ENCODE results near the gene KCNIP1.

Gene KCNIP1

DNA sequence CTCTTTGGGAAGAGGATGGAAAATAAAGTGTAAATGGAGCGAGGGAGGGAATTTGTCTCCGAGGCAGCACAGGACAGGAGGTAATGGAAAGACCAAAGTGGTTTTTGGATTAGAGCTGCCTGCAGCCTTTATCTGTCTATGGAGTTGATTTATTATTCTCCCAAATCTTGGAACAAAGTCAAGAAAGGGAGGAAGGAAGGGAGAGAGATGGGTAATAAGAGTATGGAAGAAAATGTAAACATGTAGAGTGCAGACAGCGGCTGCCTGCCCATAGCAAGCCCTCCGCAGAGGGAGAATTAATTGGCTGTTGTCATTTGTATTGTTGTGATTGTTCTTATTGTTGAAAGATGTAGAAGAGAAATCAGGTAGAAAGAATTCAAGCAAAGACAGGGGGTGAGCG lies 15.7 kb downstream of the KCNIP1 start:
- H2AFZ ChIP-seq (ENCODE audit: low read depth, low read length, severe bottlenecking) = no peak overlapping the region
- H3K4me3 ChIP-seq (ENCODE audit: insufficient read depth, low read length, poor library complexity, severe bottlenecking) = no peak overlapping the region
- no peaks in the 10 kb centered on the region for H3K36me3 ChIP-seq (ENCODE audit: low read length)

DNA sequence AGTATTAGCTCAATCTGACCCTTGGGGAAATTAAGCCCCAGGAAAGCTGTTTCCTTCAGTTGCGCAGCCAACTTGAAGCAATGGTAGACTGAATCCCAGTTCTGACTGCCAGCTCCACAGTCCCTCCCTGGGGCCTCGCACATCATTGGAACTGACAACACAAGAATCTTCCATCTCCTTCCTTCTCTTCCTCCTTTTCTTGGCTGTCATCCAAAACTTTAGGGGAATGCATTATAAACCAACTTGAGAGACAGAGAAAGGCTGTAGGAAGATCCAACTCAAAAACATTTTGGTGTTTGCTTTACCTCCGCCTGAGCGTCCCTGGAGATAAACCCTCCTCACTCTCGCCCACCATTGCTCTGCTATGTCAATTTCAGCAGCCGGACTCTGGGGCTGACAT lies 16.6 kb downstream of the KCNIP1 start:
- H3K4me2 ChIP-seq (ENCODE audit: low read depth, low read length, poor library complexity, severe bottlenecking) = no peak overlapping the region
- no peaks in the 10 kb centered on the region for H4K20me1 ChIP-seq (ENCODE audit: low read depth, low read length)
- no peak for TF ChIP-seq EZH2phosphoT487 (conservative IDR thresholded peaks at IDR 0.05; ENCODE audit: low read length)
- TF ChIP-seq, protein P1, sequence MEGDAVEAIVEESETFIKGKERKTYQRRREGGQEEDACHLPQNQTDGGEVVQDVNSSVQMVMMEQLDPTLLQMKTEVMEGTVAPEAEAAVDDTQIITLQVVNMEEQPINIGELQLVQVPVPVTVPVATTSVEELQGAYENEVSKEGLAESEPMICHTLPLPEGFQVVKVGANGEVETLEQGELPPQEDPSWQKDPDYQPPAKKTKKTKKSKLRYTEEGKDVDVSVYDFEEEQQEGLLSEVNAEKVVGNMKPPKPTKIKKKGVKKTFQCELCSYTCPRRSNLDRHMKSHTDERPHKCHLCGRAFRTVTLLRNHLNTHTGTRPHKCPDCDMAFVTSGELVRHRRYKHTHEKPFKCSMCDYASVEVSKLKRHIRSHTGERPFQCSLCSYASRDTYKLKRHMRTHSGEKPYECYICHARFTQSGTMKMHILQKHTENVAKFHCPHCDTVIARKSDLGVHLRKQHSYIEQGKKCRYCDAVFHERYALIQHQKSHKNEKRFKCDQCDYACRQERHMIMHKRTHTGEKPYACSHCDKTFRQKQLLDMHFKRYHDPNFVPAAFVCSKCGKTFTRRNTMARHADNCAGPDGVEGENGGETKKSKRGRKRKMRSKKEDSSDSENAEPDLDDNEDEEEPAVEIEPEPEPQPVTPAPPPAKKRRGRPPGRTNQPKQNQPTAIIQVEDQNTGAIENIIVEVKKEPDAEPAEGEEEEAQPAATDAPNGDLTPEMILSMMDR (IDR thresholded peaks at IDR 0.05; ENCODE audit: insufficient read depth, low read length, poor library complexity, severe bottlenecking) = no peak
- H3K27ac ChIP-seq (ENCODE audit: low read depth, low read length) = no peak overlapping the region
- no peaks in the 10 kb centered on the region for H3K9me3 ChIP-seq (ENCODE audit: insufficient read depth, low read length)
- no peaks in the 10 kb centered on the region for H3K9me2 ChIP-seq (replicated peaks; ENCODE audit: insufficient read depth, low read length)
- no peak overlapping the region for H3K4me3 ChIP-seq (ENCODE audit: insufficient read depth, low read length, poor library complexity, severe bottlenecking)
- no peak overlapping the region for H2AFZ ChIP-seq (ENCODE audit: low read depth, low read length, severe bottlenecking)
- H3K27me3 ChIP-seq (ENCODE audit: low read length) = no peaks in the 10 kb centered on the region
- no peak overlapping the region for H3K9ac ChIP-seq (ENCODE audit: low read length)
- no peaks in the 10 kb centered on the region for H3F3A ChIP-seq (ENCODE audit: insufficient read depth)
- H3K36me3 ChIP-seq (ENCODE audit: low read length) = no peaks in the 10 kb centered on the region
- no peaks in the 10 kb centered on the region for H3K79me2 ChIP-seq (ENCODE audit: insufficient read depth, low read length)

More for the DNA sequence above, 15.7 kb downstream of the KCNIP1 start:
- no peaks in the 10 kb centered on the region for H3K9me2 ChIP-seq (replicated peaks; ENCODE audit: insufficient read depth, low read length)
- TF ChIP-seq, protein P1 (IDR thresholded peaks at IDR 0.05; ENCODE audit: insufficient read depth, low read length, poor library complexity, severe bottlenecking) = no peak
- no peak for TF ChIP-seq EZH2phosphoT487 (conservative IDR thresholded peaks at IDR 0.05; ENCODE audit: low read length)
- no peak overlapping the region for H3K9ac ChIP-seq (ENCODE audit: low read length)
- no peaks in the 10 kb centered on the region for H3K9me3 ChIP-seq (ENCODE audit: insufficient read depth, low read length)
- H3F3A ChIP-seq (ENCODE audit: insufficient read depth) = no peaks in the 10 kb centered on the region
- H3K27ac ChIP-seq (ENCODE audit: low read depth, low read length) = no peak overlapping the region
- H3K27me3 ChIP-seq (ENCODE audit: low read length) = no peaks in the 10 kb centered on the region
- no peak overlapping the region for H3K4me2 ChIP-seq (ENCODE audit: low read depth, low read length, poor library complexity, severe bottlenecking)
- no peaks in the 10 kb centered on the region for H4K20me1 ChIP-seq (ENCODE audit: low read depth, low read length)
- H3K79me2 ChIP-seq (ENCODE audit: insufficient read depth, low read length) = no peaks in the 10 kb centered on the region

DNA sequence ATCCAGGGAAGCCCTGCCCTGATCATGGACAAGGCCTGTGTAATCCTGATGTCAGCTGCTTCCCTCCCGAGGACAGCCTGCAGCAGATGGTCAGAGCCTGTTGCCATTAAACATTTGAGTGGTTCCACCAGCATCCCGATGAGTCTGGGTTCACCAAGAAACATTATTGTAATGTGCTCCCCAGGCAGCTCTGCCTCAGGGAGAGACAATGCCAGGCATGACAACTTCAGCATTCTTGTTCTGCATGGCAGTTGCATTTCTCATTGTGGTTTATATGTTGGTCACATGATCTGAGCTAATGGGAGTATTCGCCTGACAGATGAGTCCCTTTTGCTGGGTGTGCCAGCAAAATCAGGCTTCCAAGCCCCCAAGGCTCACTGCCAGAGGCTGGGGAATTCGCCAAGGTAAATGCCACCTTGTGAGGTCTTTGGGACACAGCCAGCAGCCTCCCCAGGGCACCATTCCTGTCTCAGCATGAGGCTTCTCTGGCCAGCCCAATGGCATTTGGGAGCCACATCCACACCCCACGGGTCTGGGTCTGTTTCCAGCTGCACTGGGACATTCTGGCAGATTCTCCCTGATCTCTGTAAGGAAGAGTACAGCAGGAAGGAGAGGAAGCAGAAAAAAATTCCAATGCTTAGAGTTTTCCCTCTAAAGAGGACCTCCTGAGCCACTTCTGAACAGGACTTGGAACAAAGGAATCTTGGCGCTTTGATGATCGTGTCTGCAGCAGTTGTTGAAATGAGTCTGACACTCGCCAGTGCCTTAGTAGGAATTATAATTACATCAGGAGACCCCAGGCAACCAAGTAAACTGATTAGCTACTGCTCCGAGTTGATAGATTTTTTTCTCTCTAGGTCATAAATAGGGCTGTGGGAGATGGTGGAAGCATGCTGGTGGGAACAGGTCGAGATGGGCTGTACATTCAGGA lies 18.7 kb downstream of the KCNIP1 start:
- no peaks in the 10 kb centered on the region for H4K20me1 ChIP-seq (ENCODE audit: low read depth, low read length)
- no peak for TF ChIP-seq EZH2phosphoT487 (conservative IDR thresholded peaks at IDR 0.05; ENCODE audit: low read length)
- TF ChIP-seq, protein P1 (IDR thresholded peaks at IDR 0.05; ENCODE audit: insufficient read depth, low read length, poor library complexity, severe bottlenecking) = no peak
- no peaks in the 10 kb centered on the region for H3K9me3 ChIP-seq (ENCODE audit: insufficient read depth, low read length)
- no peak overlapping the region for H3K4me2 ChIP-seq (ENCODE audit: low read depth, low read length, poor library complexity, severe bottlenecking)
- no peak overlapping the region for H3K9ac ChIP-seq (ENCODE audit: low read length)
- H3K79me2 ChIP-seq (ENCODE audit: insufficient read depth, low read length) = no peaks in the 10 kb centered on the region
- H3K36me3 ChIP-seq (ENCODE audit: low read length) = no peaks in the 10 kb centered on the region
- no peaks in the 10 kb centered on the region for H3K27me3 ChIP-seq (ENCODE audit: low read length)
- H2AFZ ChIP-seq (ENCODE audit: low read depth, low read length, severe bottlenecking) = no peak overlapping the region
- no peaks in the 10 kb centered on the region for H3K9me2 ChIP-seq (replicated peaks; ENCODE audit: insufficient read depth, low read length)
- no peak overlapping the region for H3K4me3 ChIP-seq (ENCODE audit: insufficient read depth, low read length, poor library complexity, severe bottlenecking)
- H3K27ac ChIP-seq (ENCODE audit: low read depth, low read length) = no peak overlapping the region
- H3F3A ChIP-seq (ENCODE audit: insufficient read depth) = no peaks in the 10 kb centered on the region

Data from SU-DHL-6 (cell line).